ACC112 (cell line): Measurements from ENCODE around the gene SAMD9.
"Not testable (repeated sequence)": the region's sequence is repeated elsewhere in the genome, so short reads cannot be mapped to it uniquely, and the experiment has no call there.

Source experiments
- H2AFZ ChIP-seq: fragments of 200-600 bp; sonication (generic); one replicate; pipeline ENCODE4 v1.6.0; 2017; ENCODE audit warnings: antibody characterized with exemption, low read length; ENCODE audit not compliant: unreplicated experiment
- H3K27ac ChIP-seq: fragments of 200-600 bp; sonication (generic); 2 replicates; pipeline ENCODE4 v1.5.1; 2014; ENCODE audit warnings: low read depth, mild to moderate bottlenecking, antibody characterized with exemption, low read length, moderate library complexity
- H3K27me3 ChIP-seq: fragments of 200-600 bp; sonication (generic); 2 replicates; pipeline ENCODE4 v1.6.1; 2014; ENCODE audit warnings: mild to moderate bottlenecking, antibody characterized with exemption, low read length, moderate library complexity, mixed read lengths; ENCODE audit not compliant: insufficient read depth
- H3K36me3 ChIP-seq: fragments of 200-600 bp; sonication (generic); 2 replicates; pipeline ENCODE4 v1.6.1; 2016; ENCODE audit warnings: mild to moderate bottlenecking, antibody characterized with exemption, low read length, moderate library complexity, mixed read lengths; ENCODE audit not compliant: insufficient read depth
- H3K4me1 ChIP-seq: fragments of 200-600 bp; sonication (generic); one replicate; pipeline ENCODE4 v1.6.1; 2016; ENCODE audit warnings: low read length, mixed read lengths; ENCODE audit not compliant: insufficient read depth, unreplicated experiment, control insufficient read depth
- H3K4me3 ChIP-seq: fragments of 200-600 bp; sonication (generic); 2 replicates; pipeline ENCODE4 v1.5.1; 2014; ENCODE audit warnings: mild to moderate bottlenecking, low read depth, low read length
- H3K79me2 ChIP-seq: fragments of 200-600 bp; sonication (generic); one replicate; pipeline ENCODE4 v1.6.0; 2016; ENCODE audit warnings: low read length; ENCODE audit not compliant: control insufficient read depth, unreplicated experiment, insufficient read depth

The SAMD9 gene

GRCh38 chr7:93147363-93147762 lies 29.6 kb upstream of the SAMD9 start:
- Histone ChIP-seq H3K4me3 (peak overlapping the region; percentile 84), H3K36me3 (peaks cover 28% of the 10 kb centered on the region), H3K79me2 (peaks cover 32% of the 10 kb centered on the region), H3K4me1 (peaks cover 24% of the 10 kb centered on the region), H3K27me3 (no peaks in the 10 kb centered on the region), H2AFZ (no peak overlapping the region), H3K27ac (peak overlapping the region; percentile 71)

GRCh38 chr7:93146472-93147141 lies 28.8 kb upstream of the SAMD9 start:
- Histone ChIP-seq H3K27me3 (no peaks in the 10 kb centered on the region), H3K79me2 (peaks cover 32% of the 10 kb centered on the region), H3K4me1 (peaks cover 24% of the 10 kb centered on the region), H3K27ac (peak overlapping the region; percentile 71; the same call in 1 of the 2 replicates), H2AFZ (no peak overlapping the region), H3K4me3 (peak overlapping the region; percentile 84), H3K36me3 (peaks cover 36% of the 10 kb centered on the region)

- Histone ChIP-seq H3K79me2 (peaks cover 32% of the 10 kb centered on the region), H3K4me3 (peak overlapping the region; percentile 84), H3K27me3 (no peaks in the 10 kb centered on the region), H2AFZ (no peak overlapping the region), H3K27ac (no peak overlapping the region), H3K4me1 (peaks cover 24% of the 10 kb centered on the region), H3K36me3 (peaks cover 42% of the 10 kb centered on the region)
Observed at GRCh38 chr7:93146036-93146435, 28.3 kb upstream of the SAMD9 start.

GRCh38 chr7:93145354-93145753 lies 27.6 kb upstream of the SAMD9 start:
- Histone ChIP-seq H3K4me3 (no peak overlapping the region), H3K27ac (no peak overlapping the region), H2AFZ (no peak overlapping the region), H3K36me3 (peaks cover 49% of the 10 kb centered on the region), H3K27me3 (no peaks in the 10 kb centered on the region), H3K79me2 (peaks cover 32% of the 10 kb centered on the region), H3K4me1 (peaks cover 19% of the 10 kb centered on the region)

- no peak overlapping the region for H3K27ac ChIP-seq
- no peak overlapping the region for H3K4me3 ChIP-seq
- peaks cover 77% of the 10 kb centered on the region for H3K36me3 ChIP-seq
- H2AFZ ChIP-seq: no peak overlapping the region
- peaks cover 16% of the 10 kb centered on the region for H3K79me2 ChIP-seq
- H3K27me3 ChIP-seq: no peaks in the 10 kb centered on the region
- peaks cover 6% of the 10 kb centered on the region for H3K4me1 ChIP-seq
Observed at GRCh38 chr7:93142127-93142526, 24.3 kb upstream of the SAMD9 start.

GRCh38 chr7:93140582-93141191 lies 22.9 kb upstream of the SAMD9 start:
- Histone ChIP-seq H3K4me3 (no peak overlapping the region), H2AFZ (no peak overlapping the region), H3K36me3 (peaks cover 91% of the 10 kb centered on the region), H3K4me1 (peaks cover under 1% of the 10 kb centered on the region), H3K27ac (no peak overlapping the region), H3K27me3 (no peaks in the 10 kb centered on the region), H3K79me2 (peaks cover 3% of the 10 kb centered on the region)

GRCh38 chr7:93138576-93138975 lies 20.8 kb upstream of the SAMD9 start:
- Histone ChIP-seq H3K4me1 (no peaks in the 10 kb centered on the region), H2AFZ (no peak overlapping the region), H3K36me3 (peaks cover 95% of the 10 kb centered on the region), H3K4me3 (no peak overlapping the region), H3K27ac (no peak overlapping the region), H3K79me2 (no peaks in the 10 kb centered on the region), H3K27me3 (no peaks in the 10 kb centered on the region)

- Histone ChIP-seq H3K27me3 (no peaks in the 10 kb centered on the region), H3K27ac (no peak overlapping the region), H3K79me2 (no peaks in the 10 kb centered on the region), H3K36me3 (peaks cover 67% of the 10 kb centered on the region), H2AFZ (no peak overlapping the region), H3K4me1 (no peaks in the 10 kb centered on the region), H3K4me3 (no peak overlapping the region)
Observed at GRCh38 chr7:93133005-93133404, 15.2 kb upstream of the SAMD9 start.

GRCh38 chr7:93132216-93132615 lies 14.4 kb upstream of the SAMD9 start:
- H3K4me3 ChIP-seq: no peak overlapping the region
- H3K79me2 ChIP-seq: no peaks in the 10 kb centered on the region
- H3K36me3 ChIP-seq: peaks cover 62% of the 10 kb centered on the region
- H3K27me3 ChIP-seq: no peaks in the 10 kb centered on the region
- H2AFZ ChIP-seq: no peak overlapping the region
- H3K4me1 ChIP-seq: no peaks in the 10 kb centered on the region
- no peak overlapping the region for H3K27ac ChIP-seq

GRCh38 chr7:93126954-93127353 lies 9.2 kb upstream of the SAMD9 start:
- H3K79me2 ChIP-seq, H3K4me3 ChIP-seq, H3K27me3 ChIP-seq, H3K27ac ChIP-seq, H2AFZ ChIP-seq, H3K4me1 ChIP-seq: not testable (repeated sequence)
- H3K36me3 ChIP-seq: peaks cover 12% of the 10 kb centered on the region; the same call in 1 of the 2 replicates

GRCh38 chr7:93123532-93123931 lies 5.8 kb upstream of the SAMD9 start:
- not testable (repeated sequence) for H3K79me2 ChIP-seq, H3K27me3 ChIP-seq, H3K4me1 ChIP-seq, H3K4me3 ChIP-seq, H3K36me3 ChIP-seq, H2AFZ ChIP-seq, H3K27ac ChIP-seq
